GM12865 (cell line): Measurements from ENCODE around the gene MAP3K3.

Source experiments
- DNase-seq: peaks from one replicate; pipeline ENCODE4 v3.0.0; 2010; ENCODE audit warnings: low read depth
- H3K4me3 ChIP-seq: 2 replicates; pipeline ENCODE4 v1.5.1; 2011; ENCODE audit warnings: mild to moderate bottlenecking, low read depth, low read length, control low read depth
- CTCF ChIP-seq: IDR thresholded peaks from 2 replicates; pipeline ENCODE4 v1.5.1; 2011; ENCODE audit warnings: low read length, control low read depth, low read depth, inconsistent platforms; ENCODE audit not compliant: insufficient read depth; ENCODE audit errors: missing control alignments

The MAP3K3 gene

GRCh38 chr17:63600569-63601438, 21.4 kb upstream of the MAP3K3 start, which contains the start of gene TACO1:
Gene TACO1 (plus strand): TSS chr17:63600895. CDS start chr17:63601084, 189 bp downstream.
- peak within 1 kb of the TSS; percentile 64 for H3K4me3 ChIP-seq
- peak; percentile 91 for DNase-seq
- no peak for TF ChIP-seq CTCF

- no peak for DNase-seq
- no peak for TF ChIP-seq CTCF
Measured at GRCh38 chr17:63601439-63602371, 20.5 kb upstream of the MAP3K3 start.

GRCh38 chr17:63609816-63610573, 12.2 kb upstream of the MAP3K3 start:
- H3K4me3 ChIP-seq = no peak overlapping the region
- no peak for TF ChIP-seq CTCF
- no peak for DNase-seq

More at GRCh38 chr17:63601439-63602371, 20.5 kb upstream of the MAP3K3 start:
- H3K4me3 ChIP-seq = peak overlapping the region; percentile 64

GRCh38 chr17:63610854-63611253, 11.4 kb upstream of the MAP3K3 start:
- no peak for DNase-seq

GRCh38 chr17:63611354-63611753, 10.9 kb upstream of the MAP3K3 start:
- peak; percentile 15 for DNase-seq
- TF ChIP-seq CTCF = no peak
- no peak overlapping the region for H3K4me3 ChIP-seq

More at GRCh38 chr17:63610854-63611253, 11.4 kb upstream of the MAP3K3 start:
- H3K4me3 ChIP-seq = no peak overlapping the region
- no peak for TF ChIP-seq CTCF

GRCh38 chr17:63613663-63614062, 8.6 kb upstream of the MAP3K3 start:
- DNase-seq = no peak
- TF ChIP-seq CTCF = no peak
- no peak overlapping the region for H3K4me3 ChIP-seq
